SK-N-SH (cell line): ENCODE measurements around the gene KHDC3L. TPM values are rescaled to one million over a fixed set of nuclear protein-coding genes. Genes with fewer than 3 reads are reported as not detected.

Experiments
- CTCF ChIA-PET: fragments of 300-600, 350-600 bp; formaldehyde crosslinking; extraction: SDS; loops from one replicate; lab custom pipeline; 2021; lab: Yijun Ruan, JAX
- POLR2A ChIA-PET: fragments of 350-600 bp; sonication (Branson Sonifier 250); formaldehyde crosslinking; extraction: SDS; loops from one replicate; lab custom pipeline; 2020; ENCODE audit warnings: antibody characterized with exemption, inconsistent platforms; lab: Yijun Ruan, JAX
- DNase-seq: peaks from one replicate; pipeline ENCODE4 v3.0.0; 2012
- H2AFZ ChIP-seq: fragments of 200-600 bp; sonication (generic); 2 replicates; pipeline ENCODE4 v1.8.1; 2016; ENCODE audit warnings: antibody characterized with exemption, mild to moderate bottlenecking, low read depth
- H3F3A ChIP-seq: fragments of 200-600 bp; sonication (generic); replicated peaks from 2 replicates; pipeline ENCODE3; 2016; ENCODE audit warnings: antibody characterized with exemption, mild to moderate bottlenecking; ENCODE audit not compliant: insufficient read depth
- H3K27ac ChIP-seq, 2 experiments: fragments of 200-500 bp in 1 of 2; fragments of 200-600 bp in 1 of 2; sonication (Bioruptor generic) in 1 of 2; sonication (generic), shearing (Covaris generic) in 1 of 2; 2 replicates each; pipeline versions ENCODE4 v1.5.1 to v1.6.1; 2014 to 2016; ENCODE audit warnings: low read depth in 2 of 2, inconsistent platforms in 1 of 2, low read length in 1 of 2, mild to moderate bottlenecking in 1 of 2, mixed read lengths in 1 of 2
- H3K27me3 ChIP-seq: fragments of 200-600 bp; sonication (generic), shearing (Covaris generic); 2 replicates; pipeline ENCODE4 v1.6.1; 2016; ENCODE audit warnings: mixed run types; ENCODE audit not compliant: insufficient read depth
- H3K36me3 ChIP-seq, 2 experiments: fragments of 200-500 bp in 1 of 2; fragments of 200-600 bp in 1 of 2; sonication (Bioruptor generic) in 1 of 2; sonication (generic) in 1 of 2; replicated peaks in 1 of 2; 2 replicates each; pipeline versions ENCODE3 to v1.5.1; 2014 to 2016; ENCODE audit warnings: low read length in 1 of 2, mild to moderate bottlenecking in 1 of 2; ENCODE audit not compliant: insufficient read depth in 2 of 2, control insufficient read depth in 1 of 2
- H3K4me1 ChIP-seq, 2 experiments: fragments of 200-500 bp in 1 of 2; fragments of 200-600 bp in 1 of 2; sonication (Bioruptor generic) in 1 of 2; sonication (generic), shearing (Covaris generic) in 1 of 2; 2 replicates each; pipeline versions ENCODE4 v1.5.1 to v1.6.1; 2014 to 2016; ENCODE audit warnings: low read depth in 1 of 2, low read length in 1 of 2, mixed run types in 1 of 2; ENCODE audit not compliant: insufficient read depth in 2 of 2, control insufficient read depth in 1 of 2
- H3K4me2 ChIP-seq: fragments of 200-600 bp; sonication (generic), shearing (Covaris generic); 2 replicates; pipeline ENCODE4 v1.6.1; 2017; ENCODE audit warnings: mixed run types
- H3K4me3 ChIP-seq, 2 experiments: fragments of 200-500 bp in 1 of 2; fragments of 200-600 bp in 1 of 2; sonication (Bioruptor generic) in 1 of 2; sonication (generic), shearing (Covaris generic) in 1 of 2; 2 replicates each; pipeline versions ENCODE4 v1.5.1 to v1.8.1; 2014 to 2016; ENCODE audit warnings: low read depth in 2 of 2, inconsistent platforms in 1 of 2, low read length in 1 of 2, mild to moderate bottlenecking in 1 of 2, mixed read lengths in 1 of 2, moderate library complexity in 1 of 2
- H3K79me2 ChIP-seq: fragments of 200-600 bp; sonication (generic); 2 replicates; pipeline ENCODE4 v1.8.1; 2017; ENCODE audit warnings: mild to moderate bottlenecking; ENCODE audit not compliant: insufficient read depth
- H3K9ac ChIP-seq: fragments of 200-600 bp; sonication (generic); 2 replicates; pipeline ENCODE4 v1.6.1; 2017; ENCODE audit warnings: mixed run types
- H3K9me2 ChIP-seq: fragments of 200-600 bp; sonication (generic); 2 replicates; pipeline ENCODE4 v1.6.1; 2017; ENCODE audit warnings: mixed run types
- H3K9me3 ChIP-seq: fragments of 200-600 bp; sonication (generic); 2 replicates; pipeline ENCODE4 v1.6.1; 2017; ENCODE audit warnings: mixed run types, mild to moderate bottlenecking, moderate library complexity
- H4K20me1 ChIP-seq: fragments of 200-600 bp; sonication (generic); 2 replicates; pipeline ENCODE4 v1.6.1; 2017; ENCODE audit warnings: mild to moderate bottlenecking, mixed run types; ENCODE audit not compliant: insufficient read depth
- EZH2phosphoT487 ChIP-seq: fragments of 200-600 bp; sonication (generic); IDR thresholded peaks from 2 replicates; pipeline ENCODE4 v1.6.1; 2017; ENCODE audit warnings: low read depth, mixed run types, mild to moderate bottlenecking, antibody characterized with exemption, moderate library complexity, borderline replicate concordance
- FOXJ3 ChIP-seq: sonication (generic); formaldehyde crosslinking; IDR thresholded peaks from 2 replicates; pipeline ENCODE4 v1.5.1; 2020; ENCODE audit warnings: mild to moderate bottlenecking, missing genetic modification reagents
- FOXM1 ChIP-seq: IDR thresholded peaks from 2 replicates; pipeline ENCODE4 v1.4.0; 2012; ENCODE audit warnings: low read depth, mild to moderate bottlenecking
- IRF3 ChIP-seq: fragments of 150-350 bp; IDR thresholded peaks from 2 replicates; pipeline ENCODE4 v1.6.1; 2016; ENCODE audit warnings: mild to moderate bottlenecking, low read depth, low read length
- JUND ChIP-seq: IDR thresholded peaks from 2 replicates; pipeline ENCODE4 v1.4.0; 2012
- MEF2A ChIP-seq: IDR thresholded peaks from 2 replicates; pipeline ENCODE4 v1.4.0; 2012; ENCODE audit warnings: low read depth, borderline replicate concordance
- MXI1 ChIP-seq: IDR thresholded peaks from 2 replicates; pipeline ENCODE4 v1.6.1; 2012; ENCODE audit warnings: mild to moderate bottlenecking, low read depth, low read length, improper control_type of control experiment
- NRF1 ChIP-seq: IDR thresholded peaks from 2 replicates; pipeline ENCODE4 v1.6.1; 2012; ENCODE audit warnings: low read depth, mild to moderate bottlenecking, low read length
- PBX3 ChIP-seq: IDR thresholded peaks from 2 replicates; pipeline ENCODE4; 2012
- POLR2AphosphoS5 ChIP-seq: IDR thresholded peaks from 2 replicates; pipeline ENCODE4 v1.6.1; 2012; ENCODE audit warnings: low read depth, low read length
- RCOR1 ChIP-seq: fragments of 150-350 bp; IDR thresholded peaks from 2 replicates; pipeline ENCODE4 v1.6.1; 2017; ENCODE audit warnings: antibody characterized with exemption, low read length
- RFX5 ChIP-seq: IDR thresholded peaks from 2 replicates; pipeline ENCODE4 v1.6.1; 2012; ENCODE audit warnings: mild to moderate bottlenecking, improper control_type of control experiment, low read length
- SIN3A ChIP-seq: IDR thresholded peaks from 2 replicates; pipeline ENCODE4 v1.6.1; 2012; ENCODE audit warnings: low read depth, mild to moderate bottlenecking, low read length, moderate library complexity, borderline replicate concordance
- TAF1 ChIP-seq: IDR thresholded peaks from 2 replicates; pipeline ENCODE4 v1.6.1; 2012; ENCODE audit warnings: low read depth, mild to moderate bottlenecking, low read length, moderate library complexity, borderline replicate concordance
- TCF12 ChIP-seq: IDR thresholded peaks from 2 replicates; pipeline ENCODE4 v1.4.0; 2012
- WGBS: methylation state at CpG from one replicate; pipeline ENCODE4 v1.1.6; 2017; ENCODE audit warnings: low lambda C conversion rate; 5-methylcytosine and 5-hydroxymethylcytosine counted together
- polyA plus RNA-seq, 3 experiments: library from polyadenylated mRNA; depleted of rRNA; stranded (reverse); fragments of >200 nt; gene quantifications; 2 replicates each; pipeline ENCODE4 v1.2.3, GENCODE V29; 2012
- TF ChIP-seq, protein P1 (sequence below): IDR thresholded peaks from 2 replicates; pipeline ENCODE4 v1.4.0; 2012; ENCODE audit warnings: low read depth
- TF ChIP-seq, protein P2 (sequence below): IDR thresholded peaks from 2 replicates; pipeline ENCODE4 v1.4.0; 2012; ENCODE audit warnings: low read depth, borderline replicate concordance
- TF ChIP-seq, protein P3 (sequence below): fragments of 200-600 bp; sonication (generic); IDR thresholded peaks from 2 replicates; pipeline ENCODE4 v1.6.1; 2017; ENCODE audit warnings: antibody characterized with exemption, mild to moderate bottlenecking, moderate library complexity

The KHDC3L gene
- polyA plus RNA-seq, 1 of the 3 experiments (the other 2 are of a cell fraction), result not detected

GRCh38 chr6:73369563-73369962 lies 7.1 kb downstream of the KHDC3L start, which contains the start of gene OOEP:
Gene OOEP (minus strand): TSS chr6:73369897. CDS start chr6:73369792, 105 bp downstream.
- no peaks in the 10 kb centered on the region for H3K79me2 ChIP-seq
- no peak within 1 kb of the TSS for H3K4me2 ChIP-seq
- H3K4me1 ChIP-seq, result no peaks in the 10 kb centered on the region
- DNase-seq, result no peak
- no peak within 1 kb of the TSS for H2AFZ ChIP-seq
- H3F3A ChIP-seq, result no peaks in the 10 kb centered on the region
- no peaks in the 10 kb centered on the region for H3K27me3 ChIP-seq
- TF ChIP-seq IRF3 (no peak), FOXJ3 (CRISPR knock-in tag) (no peak), PBX3 (no peak), RFX5 (no peak), NRF1 (no peak), POLR2AphosphoS5 (no peak), TAF1 (no peak), EZH2phosphoT487 (no peak), RCOR1 (no peak), MEF2A (no peak), JUND (no peak), TCF12 (no peak), SIN3A (no peak), MXI1 (no peak), FOXM1 (no peak)
- TF ChIP-seq, protein P1, sequence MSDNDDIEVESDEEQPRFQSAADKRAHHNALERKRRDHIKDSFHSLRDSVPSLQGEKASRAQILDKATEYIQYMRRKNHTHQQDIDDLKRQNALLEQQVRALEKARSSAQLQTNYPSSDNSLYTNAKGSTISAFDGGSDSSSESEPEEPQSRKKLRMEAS, result no peak
- TF ChIP-seq, protein P2, sequence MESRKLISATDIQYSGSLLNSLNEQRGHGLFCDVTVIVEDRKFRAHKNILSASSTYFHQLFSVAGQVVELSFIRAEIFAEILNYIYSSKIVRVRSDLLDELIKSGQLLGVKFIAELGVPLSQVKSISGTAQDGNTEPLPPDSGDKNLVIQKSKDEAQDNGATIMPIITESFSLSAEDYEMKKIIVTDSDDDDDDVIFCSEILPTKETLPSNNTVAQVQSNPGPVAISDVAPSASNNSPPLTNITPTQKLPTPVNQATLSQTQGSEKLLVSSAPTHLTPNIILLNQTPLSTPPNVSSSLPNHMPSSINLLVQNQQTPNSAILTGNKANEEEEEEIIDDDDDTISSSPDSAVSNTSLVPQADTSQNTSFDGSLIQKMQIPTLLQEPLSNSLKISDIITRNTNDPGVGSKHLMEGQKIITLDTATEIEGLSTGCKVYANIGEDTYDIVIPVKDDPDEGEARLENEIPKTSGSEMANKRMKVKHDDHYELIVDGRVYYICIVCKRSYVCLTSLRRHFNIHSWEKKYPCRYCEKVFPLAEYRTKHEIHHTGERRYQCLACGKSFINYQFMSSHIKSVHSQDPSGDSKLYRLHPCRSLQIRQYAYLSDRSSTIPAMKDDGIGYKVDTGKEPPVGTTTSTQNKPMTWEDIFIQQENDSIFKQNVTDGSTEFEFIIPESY, result no peak
- TF ChIP-seq, protein P3, sequence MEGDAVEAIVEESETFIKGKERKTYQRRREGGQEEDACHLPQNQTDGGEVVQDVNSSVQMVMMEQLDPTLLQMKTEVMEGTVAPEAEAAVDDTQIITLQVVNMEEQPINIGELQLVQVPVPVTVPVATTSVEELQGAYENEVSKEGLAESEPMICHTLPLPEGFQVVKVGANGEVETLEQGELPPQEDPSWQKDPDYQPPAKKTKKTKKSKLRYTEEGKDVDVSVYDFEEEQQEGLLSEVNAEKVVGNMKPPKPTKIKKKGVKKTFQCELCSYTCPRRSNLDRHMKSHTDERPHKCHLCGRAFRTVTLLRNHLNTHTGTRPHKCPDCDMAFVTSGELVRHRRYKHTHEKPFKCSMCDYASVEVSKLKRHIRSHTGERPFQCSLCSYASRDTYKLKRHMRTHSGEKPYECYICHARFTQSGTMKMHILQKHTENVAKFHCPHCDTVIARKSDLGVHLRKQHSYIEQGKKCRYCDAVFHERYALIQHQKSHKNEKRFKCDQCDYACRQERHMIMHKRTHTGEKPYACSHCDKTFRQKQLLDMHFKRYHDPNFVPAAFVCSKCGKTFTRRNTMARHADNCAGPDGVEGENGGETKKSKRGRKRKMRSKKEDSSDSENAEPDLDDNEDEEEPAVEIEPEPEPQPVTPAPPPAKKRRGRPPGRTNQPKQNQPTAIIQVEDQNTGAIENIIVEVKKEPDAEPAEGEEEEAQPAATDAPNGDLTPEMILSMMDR, result no peak
- 96% methylated on average over 17 of the region's 36 CpGs for WGBS
- H3K4me3 ChIP-seq, result no peak within 1 kb of the TSS
- CTCF ChIA-PET, result interaction anchor here (0.7 kb wide), 1 partner anchor 434 kb away, joined by 3 read pairs; no protein-coding TSS in a partner anchor
- H3K9me2 ChIP-seq, result no peaks in the 10 kb centered on the region
- H3K9me3 ChIP-seq, result no peaks in the 10 kb centered on the region
- H4K20me1 ChIP-seq, result no peaks in the 10 kb centered on the region
- POLR2A ChIA-PET, result no interaction called here
- no peaks in the 10 kb centered on the region for H3K36me3 ChIP-seq
- no peak within 1 kb of the TSS for H3K27ac ChIP-seq
- H3K9ac ChIP-seq, result no peak within 1 kb of the TSS
